ENCODE data around the gene SNRPD3. TPM values are rescaled to one million over a fixed set of nuclear protein-coding genes. Genes with fewer than 3 reads are reported as not detected.
"Not testable (repeated sequence)": the region's sequence is repeated elsewhere in the genome, so short reads cannot be mapped to it uniquely, and the experiment has no call there.

Gene SNRPD3
- total RNA-seq, 1 donor from 2014 or later, result 302 TPM

DNA sequence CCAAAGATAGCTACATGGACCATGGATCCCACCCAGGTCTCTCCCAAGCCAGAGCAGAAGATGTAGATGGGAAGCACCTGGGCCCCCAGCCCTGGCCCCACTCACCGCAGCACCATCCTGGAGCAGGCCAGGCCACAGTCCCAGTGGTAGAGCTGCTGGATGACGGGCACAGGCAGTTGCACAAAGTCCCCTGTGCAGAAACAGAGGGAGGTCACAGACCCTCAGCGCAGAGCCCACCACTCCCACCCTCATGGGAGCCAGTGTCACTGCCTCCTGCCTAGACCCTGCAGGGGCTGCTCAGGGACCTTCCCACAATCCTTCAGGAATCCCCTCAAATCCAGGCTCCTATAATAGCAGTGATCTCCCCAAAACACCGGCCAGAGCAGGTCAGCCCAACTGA is 7.0 kb upstream of the SNRPD3 start:
- peaks cover 28% of the 10 kb centered on the region for H4K20me1 ChIP-seq (ENCODE audit: low read depth)

DNA sequence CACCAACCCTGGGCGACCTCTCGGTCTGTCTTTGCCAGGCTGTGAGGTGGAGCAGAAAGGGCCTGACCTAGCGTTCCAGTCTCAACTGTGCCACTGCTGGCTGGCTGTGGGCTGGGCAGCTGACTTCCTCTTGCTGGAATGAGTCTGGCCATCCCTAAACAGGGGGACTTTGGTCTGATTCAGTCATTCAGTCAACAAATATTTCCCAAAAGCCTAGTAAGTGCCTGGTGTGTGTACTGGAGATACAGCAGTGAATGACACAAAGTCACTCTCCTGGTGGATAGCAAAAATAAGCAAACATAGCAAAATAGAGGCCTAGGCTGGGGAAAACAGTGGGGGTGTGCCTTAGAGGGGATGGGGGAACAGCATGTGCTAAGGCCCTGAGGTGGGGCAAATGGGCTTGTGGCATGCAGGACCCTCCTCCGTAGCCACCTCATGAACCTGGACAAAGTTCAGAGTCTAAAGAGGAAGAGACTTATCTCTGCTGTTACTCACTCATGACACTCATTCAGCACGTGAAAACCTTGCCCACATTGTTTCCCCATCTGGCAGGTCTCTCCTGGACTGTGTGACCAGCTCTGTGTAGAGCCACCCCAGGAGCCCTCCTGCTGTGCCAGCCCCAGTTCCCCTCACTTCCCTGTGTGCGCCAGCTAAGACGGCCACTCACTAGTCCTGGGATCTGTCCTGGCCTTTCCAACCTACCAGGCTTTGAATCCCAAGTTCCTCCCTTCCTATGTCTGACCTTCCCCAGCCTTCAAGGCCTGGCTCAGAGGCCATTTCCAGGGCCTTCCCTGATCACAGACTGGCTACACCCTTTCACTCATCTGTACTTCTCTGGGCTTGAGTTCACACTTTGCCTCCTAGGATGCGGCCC is 5.5 kb upstream of the SNRPD3 start:
- Histone ChIP-seq H4K20me1 (ENCODE audit: low read depth) (peaks cover 34% of the 10 kb centered on the region), H3K79me2 (ENCODE audit: low read depth) (peaks cover 61% of the 10 kb centered on the region), H3K4me2 (no peak overlapping the region), H3K9me3 (ENCODE audit: low read depth) (no peaks in the 10 kb centered on the region), H3K4me3 (no peak overlapping the region), H2AFZ (replicated peaks) (no peak overlapping the region), H3K9ac (no peak overlapping the region), H3K36me3 (no peaks in the 10 kb centered on the region), H3K27ac (no peak overlapping the region), H3F3A (ENCODE audit: low read depth) (no peaks in the 10 kb centered on the region), H3K27me3 (no peaks in the 10 kb centered on the region), H3K4me1 (peaks cover 9% of the 10 kb centered on the region)
- H3K27me3 Mint-ChIP-seq (ENCODE audit: insufficient read depth, low read depth), result peaks cover 3% of the 10 kb centered on the region
- DNase-seq (ENCODE audit: low spot score), result no peak
- TF ChIP-seq EZH2 (IDR thresholded peaks at IDR 0.05), result no peak
- TF ChIP-seq, protein P1, sequence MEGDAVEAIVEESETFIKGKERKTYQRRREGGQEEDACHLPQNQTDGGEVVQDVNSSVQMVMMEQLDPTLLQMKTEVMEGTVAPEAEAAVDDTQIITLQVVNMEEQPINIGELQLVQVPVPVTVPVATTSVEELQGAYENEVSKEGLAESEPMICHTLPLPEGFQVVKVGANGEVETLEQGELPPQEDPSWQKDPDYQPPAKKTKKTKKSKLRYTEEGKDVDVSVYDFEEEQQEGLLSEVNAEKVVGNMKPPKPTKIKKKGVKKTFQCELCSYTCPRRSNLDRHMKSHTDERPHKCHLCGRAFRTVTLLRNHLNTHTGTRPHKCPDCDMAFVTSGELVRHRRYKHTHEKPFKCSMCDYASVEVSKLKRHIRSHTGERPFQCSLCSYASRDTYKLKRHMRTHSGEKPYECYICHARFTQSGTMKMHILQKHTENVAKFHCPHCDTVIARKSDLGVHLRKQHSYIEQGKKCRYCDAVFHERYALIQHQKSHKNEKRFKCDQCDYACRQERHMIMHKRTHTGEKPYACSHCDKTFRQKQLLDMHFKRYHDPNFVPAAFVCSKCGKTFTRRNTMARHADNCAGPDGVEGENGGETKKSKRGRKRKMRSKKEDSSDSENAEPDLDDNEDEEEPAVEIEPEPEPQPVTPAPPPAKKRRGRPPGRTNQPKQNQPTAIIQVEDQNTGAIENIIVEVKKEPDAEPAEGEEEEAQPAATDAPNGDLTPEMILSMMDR (IDR thresholded peaks at IDR 0.05), result no peak
- H3K27ac Mint-ChIP-seq, result no peak overlapping the region
- H3K4me1 Mint-ChIP-seq, result peaks cover 20% of the 10 kb centered on the region
- H3K36me3 Mint-ChIP-seq, result peaks cover 19% of the 10 kb centered on the region
- H3K4me3 Mint-ChIP-seq, result no peak overlapping the region
- no peaks in the 10 kb centered on the region for H3K9me3 Mint-ChIP-seq

More for the DNA sequence above, 7.0 kb upstream of the SNRPD3 start:
- Histone ChIP-seq H3K27me3 (no peaks in the 10 kb centered on the region), H3K4me1 (peaks cover 4% of the 10 kb centered on the region), H3F3A (ENCODE audit: low read depth) (no peaks in the 10 kb centered on the region), H3K9ac (no peak overlapping the region), H3K4me3 (no peak overlapping the region), H3K9me3 (ENCODE audit: low read depth) (no peaks in the 10 kb centered on the region), H3K36me3 (no peaks in the 10 kb centered on the region), H3K27ac (no peak overlapping the region), H2AFZ (replicated peaks) (no peak overlapping the region), H3K79me2 (ENCODE audit: low read depth) (peaks cover 51% of the 10 kb centered on the region), H3K4me2 (no peak overlapping the region)
- Mint-ChIP-seq H3K4me1 (peaks cover 12% of the 10 kb centered on the region), H3K27me3 (ENCODE audit: insufficient read depth, low read depth) (peaks cover 3% of the 10 kb centered on the region), H3K27ac (no peak overlapping the region), H3K9me3 (no peaks in the 10 kb centered on the region), H3K36me3 (peaks cover 21% of the 10 kb centered on the region), H3K4me3 (no peak overlapping the region)
- no peak for DNase-seq (ENCODE audit: low spot score)
- TF ChIP-seq EZH2phosphoT487 (IDR thresholded peaks at IDR 0.05) (no peak), EZH2 (IDR thresholded peaks at IDR 0.05) (no peak)
- TF ChIP-seq, protein P1 (IDR thresholded peaks at IDR 0.05), result no peak

DNA sequence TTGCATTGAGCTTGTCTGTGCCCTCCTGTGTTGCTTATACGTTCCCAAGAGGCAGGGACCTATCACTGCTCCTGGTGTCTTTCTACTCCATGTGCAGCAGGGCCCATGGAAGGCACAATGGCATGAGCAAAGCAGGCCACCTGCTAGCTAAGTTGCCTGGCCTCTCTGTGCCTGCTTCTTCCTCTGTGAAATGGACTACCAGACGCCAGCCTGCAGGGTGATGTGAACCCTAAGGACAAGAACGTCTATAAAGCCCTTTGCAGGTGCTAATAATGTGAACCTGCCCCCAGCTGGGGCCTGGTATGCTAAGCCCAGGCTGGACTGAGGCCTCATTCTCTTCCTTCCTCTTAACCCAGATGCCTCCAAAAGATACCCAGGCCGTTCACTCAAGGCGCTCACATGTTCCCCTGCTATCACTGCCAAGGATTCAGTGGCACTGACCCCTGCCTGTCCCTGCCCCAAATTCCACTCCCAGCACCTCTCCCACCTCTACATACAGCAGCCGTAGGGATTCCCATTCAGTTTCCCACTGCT is 4.8 kb upstream of the SNRPD3 start:
- peaks cover 34% of the 10 kb centered on the region for H4K20me1 ChIP-seq (ENCODE audit: low read depth)
- H3K27ac Mint-ChIP-seq, result no peak overlapping the region
- peaks cover 64% of the 10 kb centered on the region for H3K79me2 ChIP-seq (ENCODE audit: low read depth)
- H3K4me1 ChIP-seq, result peaks cover 9% of the 10 kb centered on the region
- H3K9me3 ChIP-seq (ENCODE audit: low read depth), result no peaks in the 10 kb centered on the region
- H3K4me2 ChIP-seq, result no peak overlapping the region
- H3K27me3 ChIP-seq, result no peaks in the 10 kb centered on the region
- DNase-seq (ENCODE audit: low spot score), result no peak
- peak overlapping the region; percentile 55 for H3K4me3 Mint-ChIP-seq
- no peak for TF ChIP-seq EZH2 (IDR thresholded peaks at IDR 0.05)
- no peak for TF ChIP-seq EZH2phosphoT487 (IDR thresholded peaks at IDR 0.05)
- TF ChIP-seq, protein P1 (IDR thresholded peaks at IDR 0.05), result no peak
- no peak overlapping the region for H3K9ac ChIP-seq
- peaks cover 19% of the 10 kb centered on the region for H3K36me3 Mint-ChIP-seq
- H3K27ac ChIP-seq, result no peak overlapping the region
- H3K9me3 Mint-ChIP-seq, result no peaks in the 10 kb centered on the region
- H3F3A ChIP-seq (ENCODE audit: low read depth), result no peaks in the 10 kb centered on the region
- no peak overlapping the region for H3K4me3 ChIP-seq
- H3K4me1 Mint-ChIP-seq, result peaks cover 20% of the 10 kb centered on the region
- H3K36me3 ChIP-seq, result no peaks in the 10 kb centered on the region
- peaks cover 3% of the 10 kb centered on the region for H3K27me3 Mint-ChIP-seq (ENCODE audit: insufficient read depth, low read depth)
- H2AFZ ChIP-seq (replicated peaks), result no peak overlapping the region

DNA sequence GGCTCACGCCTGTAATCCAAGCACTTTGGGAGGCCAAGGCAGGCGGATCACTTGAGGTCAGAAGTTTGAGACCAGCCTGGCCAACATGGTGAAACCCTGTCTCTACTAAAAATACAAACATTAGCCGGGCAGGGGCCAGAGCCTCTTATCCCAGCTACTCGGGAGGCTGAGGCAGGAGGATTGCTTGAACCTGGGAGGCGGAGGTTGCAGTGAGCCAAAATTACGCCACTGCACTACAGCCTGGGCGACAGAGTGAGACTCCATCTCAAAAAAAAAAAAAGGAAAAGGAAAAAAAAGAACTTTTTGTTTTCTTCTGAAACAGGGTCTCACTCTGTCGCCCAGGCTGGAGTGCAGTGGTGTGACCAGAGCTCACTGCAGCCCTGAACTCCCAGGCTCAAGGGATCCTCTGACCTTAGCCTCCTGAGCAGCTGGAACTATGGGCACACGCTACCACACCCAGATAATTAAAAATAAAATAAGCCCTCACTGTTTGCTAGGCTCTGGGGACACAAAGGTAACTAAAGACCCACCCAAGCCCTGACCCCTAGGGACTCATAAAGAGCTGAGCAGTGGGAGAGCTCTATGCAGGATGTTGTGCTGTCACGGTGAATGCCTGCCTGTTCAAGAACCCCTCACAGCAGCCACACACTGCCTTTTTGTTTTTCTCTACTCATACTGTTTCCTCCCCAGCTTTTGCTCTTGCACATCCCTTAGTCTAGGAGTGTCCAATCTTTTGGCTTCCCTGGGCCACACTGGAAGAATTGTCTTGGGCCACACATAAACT is 3.1 kb upstream of the SNRPD3 start:
- Mint-ChIP-seq H3K4me1 (peaks cover 33% of the 10 kb centered on the region), H3K36me3 (peaks cover 10% of the 10 kb centered on the region), H3K27ac (peak overlapping the region; percentile 57), H3K4me3 (peak overlapping the region; percentile 95)
- not testable (repeated sequence) for DNase-seq (ENCODE audit: low spot score); H3K9me3 ChIP-seq (ENCODE audit: low read depth); H2AFZ ChIP-seq (replicated peaks); H3K9ac ChIP-seq; H3F3A ChIP-seq (ENCODE audit: low read depth); H3K4me3 ChIP-seq; H3K27ac ChIP-seq; H3K9me3 Mint-ChIP-seq; H3K27me3 ChIP-seq; H3K27me3 Mint-ChIP-seq (ENCODE audit: insufficient read depth, low read depth); H3K36me3 ChIP-seq
- H3K79me2 ChIP-seq (ENCODE audit: low read depth), result peaks cover 82% of the 10 kb centered on the region
- peaks cover 48% of the 10 kb centered on the region for H4K20me1 ChIP-seq (ENCODE audit: low read depth)
- peaks cover 18% of the 10 kb centered on the region for H3K4me1 ChIP-seq
- H3K4me2 ChIP-seq, result peak overlapping the region; percentile 92

Data from neural progenitor cell (in vitro differentiated cells).